HepG2 (cell line): ENCODE results near the gene COMT. TPM values are rescaled to one million over a fixed set of nuclear protein-coding genes. Genes with fewer than 3 reads are reported as not detected.

Experiments
- ATAC-seq: fragments of 200-7000 bp; cut with Tn5 transposase; 3 replicates; pipeline ENCODE4 v1.9.1; 2020; ENCODE audit warnings: mild to moderate bottlenecking, moderate library complexity
- BruUV-seq: library from RNA; stranded (reverse); fragments of 400-500 nt; replicated peaks from 2 replicates; lab custom pipeline; 2021; lab: Mats Ljungman, UMichigan
- CTCF ChIA-PET: fragments of 300-600 bp; formaldehyde crosslinking; extraction: SDS; loops from one replicate; lab custom pipeline; 2021; ENCODE audit warnings: low total read pairs, inconsistent platforms, low intra/inter-chr PET ratio; lab: Yijun Ruan, JAX
- POLR2A ChIA-PET: fragments of 350-600 bp; sonication (Branson Sonifier 250); formaldehyde crosslinking; loops from one replicate; lab custom pipeline; 2020; ENCODE audit warnings: antibody characterized with exemption, inconsistent platforms; lab: Yijun Ruan, JAX
- DNase-seq: peaks from one replicate; pipeline ENCODE4 v3.0.0-alpha.2; 2015; ENCODE audit warnings: low spot score
- FAIRE-seq: peaks from 3 replicates; lab custom pipeline; 2011; peaks lifted over from hg19 to GRCh38; lab: Jason Lieb, UNC
- H2AFZ ChIP-seq: one replicate; pipeline ENCODE4 v1.6.1; 2011; ENCODE audit warnings: low read length, inconsistent platforms
- H3K27ac ChIP-seq: fragments of 300-600 bp; 3 replicates; pipeline ENCODE4 v1.8.0; 2011; ENCODE audit warnings: mixed run types, mild to moderate bottlenecking, mixed read lengths, low read length, inconsistent platforms; ENCODE audit not compliant: insufficient read depth; ENCODE audit errors: extremely low read length
- H3K27me3 ChIP-seq, 2 experiments: fragments of 200-600 bp in 1 of 2; 2 replicates in 1 of 2; 3 replicates in 1 of 2; pipeline versions ENCODE4 v1.6.0 to v1.8.0; 2011; ENCODE audit warnings: low read length in 2 of 2, mild to moderate bottlenecking in 2 of 2, moderate library complexity in 2 of 2, inconsistent platforms in 1 of 2; ENCODE audit not compliant: insufficient read depth in 2 of 2, control insufficient read depth in 1 of 2
- H3K36me3 ChIP-seq, 2 experiments: fragments of 200-600 bp in 1 of 2; replicated peaks in 1 of 2; 2 replicates in 1 of 2; 3 replicates in 1 of 2; pipeline versions ENCODE4 v1.5.1 to v1.8.0; 2011; ENCODE audit warnings: low read length in 2 of 2, inconsistent platforms in 1 of 2; ENCODE audit not compliant: insufficient read depth in 2 of 2, control insufficient read depth in 1 of 2
- H3K4me1 ChIP-seq: 2 replicates; pipeline ENCODE4 v1.5.1; 2012; ENCODE audit warnings: low read length, inconsistent platforms; ENCODE audit not compliant: insufficient read depth
- H3K4me2 ChIP-seq: 2 replicates; pipeline ENCODE4 v1.6.0; 2011; ENCODE audit warnings: low read depth, low read length, inconsistent platforms
- H3K4me3 ChIP-seq, 3 experiments: fragments of 200-600 bp in 1 of 3; sonication (generic), shearing (Covaris generic) in 1 of 3; replicated peaks in 1 of 3; 2 replicates each; pipeline ENCODE4 v1.5.1; 2011 to 2016; ENCODE audit warnings: low read length in 3 of 3, inconsistent platforms in 2 of 3, low read depth in 2 of 3, mild to moderate bottlenecking in 2 of 3, control low read depth in 1 of 3, mixed read lengths in 1 of 3; ENCODE audit not compliant: insufficient read depth in 1 of 3
- H3K79me2 ChIP-seq: one replicate; pipeline ENCODE4 v1.6.1; 2011; ENCODE audit warnings: low read length, inconsistent platforms; ENCODE audit not compliant: insufficient read depth
- H3K9ac ChIP-seq: 2 replicates; pipeline ENCODE4 v1.6.0; 2011; ENCODE audit warnings: mild to moderate bottlenecking, low read depth, low read length, inconsistent platforms; ENCODE audit not compliant: insufficient read depth
- H3K9me3 ChIP-seq: 2 replicates; pipeline ENCODE4 v1.5.1; 2012; ENCODE audit warnings: mild to moderate bottlenecking, low read length
- H4K20me1 ChIP-seq: 2 replicates; pipeline ENCODE4 v1.6.0; 2011; ENCODE audit warnings: inconsistent platforms, mild to moderate bottlenecking, low read length, moderate library complexity; ENCODE audit not compliant: insufficient read depth
- ETV5 ChIP-seq: IDR thresholded peaks from 2 replicates; pipeline ENCODE4 v1.6.1; 2018; ENCODE audit warnings: missing biosample characterization, missing genetic modification reagents, inconsistent platforms, borderline replicate concordance
- FOXA3 ChIP-seq: IDR thresholded peaks from 2 replicates; pipeline ENCODE4 v1.6.1; 2016; ENCODE audit warnings: missing genetic modification reagents, missing compliant biosample characterization
- HDAC1 ChIP-seq: sonication (generic); formaldehyde crosslinking; IDR thresholded peaks from 2 replicates; pipeline ENCODE4 v1.5.1; 2020; ENCODE audit warnings: mild to moderate bottlenecking, missing genetic modification reagents
- HNRNPL ChIP-seq: fragments of 200-400 bp; formaldehyde crosslinking; IDR thresholded peaks from 2 replicates; pipeline ENCODE4 v1.6.1; 2017; ENCODE audit warnings: mild to moderate bottlenecking, low read depth, low read length
- MAX ChIP-seq: IDR thresholded peaks from 2 replicates; pipeline ENCODE4 v1.6.1; 2012; ENCODE audit warnings: inconsistent platforms
- MLX ChIP-seq: IDR thresholded peaks from 2 replicates; pipeline ENCODE4 v1.6.1; 2016
- NR2F1 ChIP-seq, 2 experiments: fragments of 450-650 bp in 1 of 2; formaldehyde crosslinking in 1 of 2; IDR thresholded peaks; 2 replicates each; pipeline versions ENCODE4 v1.5.0 to v1.6.1; 2016 to 2020; ENCODE audit warnings: mild to moderate bottlenecking in 1 of 2, missing compliant biosample characterization in 1 of 2, missing genetic modification reagents in 1 of 2, moderate library complexity in 1 of 2
- PBX3 ChIP-seq: sonication (generic); formaldehyde crosslinking; IDR thresholded peaks from 2 replicates; pipeline ENCODE4 v1.8.1; 2023; ENCODE audit warnings: missing genetic modification reagents, inconsistent platforms, borderline replicate concordance
- POLR2A ChIP-seq, 2 experiments: IDR thresholded peaks; 2 replicates each; pipeline ENCODE4 v1.6.1; 2011; ENCODE audit warnings: low read depth in 2 of 2, low read length in 2 of 2, mild to moderate bottlenecking in 1 of 2, moderate library complexity in 1 of 2; ENCODE audit not compliant: insufficient read depth in 1 of 2
- SALL1 ChIP-seq: sonication (generic); formaldehyde crosslinking; IDR thresholded peaks from 2 replicates; pipeline ENCODE4 v1.8.0; 2022; ENCODE audit warnings: mild to moderate bottlenecking, missing genetic modification reagents
- ZBTB38 ChIP-seq: sonication (generic); formaldehyde crosslinking; IDR thresholded peaks from 2 replicates; pipeline ENCODE4 v1.5.1; 2020; ENCODE audit warnings: mild to moderate bottlenecking, missing genetic modification reagents
- ZBTB43 ChIP-seq: sonication (generic); formaldehyde crosslinking; conservative IDR thresholded peaks from 2 replicates; pipeline ENCODE4 v1.4.0; 2020; ENCODE audit warnings: missing genetic modification reagents
- ZFX ChIP-seq: sonication (generic); formaldehyde crosslinking; IDR thresholded peaks from 2 replicates; pipeline ENCODE4 v1.4.0; 2020; ENCODE audit warnings: mild to moderate bottlenecking, low read depth, missing genetic modification reagents, moderate library complexity
- ZNF180 ChIP-seq: sonication (generic); formaldehyde crosslinking; IDR thresholded peaks from 2 replicates; pipeline ENCODE4 v1.4.0; 2020; ENCODE audit warnings: low read depth, missing genetic modification reagents, borderline replicate concordance
- ZNF253 ChIP-seq: sonication (generic); formaldehyde crosslinking; IDR thresholded peaks from 2 replicates; pipeline ENCODE4 v1.8.0; 2022; ENCODE audit warnings: mild to moderate bottlenecking, missing genetic modification reagents, borderline replicate concordance
- ZNF768 ChIP-seq: sonication (generic); formaldehyde crosslinking; IDR thresholded peaks from 2 replicates; pipeline ENCODE4 v1.4.0; 2020; ENCODE audit warnings: missing genetic modification reagents
- WGBS: methylation state at CpG from one replicate; pipeline ENCODE4 v1.1.6; 2017; ENCODE audit warnings: low lambda C conversion rate; 5-methylcytosine and 5-hydroxymethylcytosine counted together
- in situ Hi-C: cut with HindIII; loops from 2 replicates; pipeline ENCODE4 v1.10.0; 2017; ENCODE audit warnings: low pct_unique_long_range_greater_than_20kb; ENCODE audit not compliant: extremely low pct_ligation_motif_present
- intact Hi-C: fragments of 100-400 bp; cut with micrococcal nuclease; formaldehyde crosslinking; loops from one replicate; pipeline ENCODE4 v1.10.0; 2022; ENCODE audit not compliant: unreplicated experiment
- polyA plus RNA-seq, 8 experiments: library from polyadenylated mRNA; depleted of rRNA in 3 of 8; stranded (reverse) in 7 of 8; unstranded in 1 of 8; fragments of >200 nt; fragmentation: Illumina TruSeq in 4 of 8; extraction: Trizol in 4 of 8; gene quantifications; 2 replicates each; pipeline versions ENCODE4 v1.2.1 to v1.2.3, GENCODE V29; 2011 to 2016; ENCODE audit warnings: low read depth in 4 of 8, missing spikeins in 1 of 8, mixed read lengths in 1 of 8; ENCODE audit not compliant: insufficient read depth in 1 of 8
- total RNA-seq, 5 experiments: library from RNA; depleted of rRNA; stranded (reverse); fragments of >200 nt; fragmentation: Illumina TruSeq; extraction: Trizol; gene quantifications; 2 replicates each; pipeline ENCODE4 v1.2.3, GENCODE V29; 2016; ENCODE audit warnings: low read depth in 1 of 5
- TF ChIP-seq, protein P1 (sequence below): sonication (generic); formaldehyde crosslinking; IDR thresholded peaks from 2 replicates; pipeline ENCODE4 v1.5.1; 2020; ENCODE audit warnings: mild to moderate bottlenecking, moderate library complexity, missing genetic modification reagents

Gene COMT
- total and polyA plus RNA-seq, 2 of the 13 experiments (the other 11 are each of a cell fraction or from before 2014, with no cell fraction given): 156 to 162 TPM

- peak in 1 of 2 experiments; percentile 44; a peak in 1 of 4 replicates for TF ChIP-seq NR2F1 (CRISPR knock-in tag; IDR thresholded peaks at IDR 0.05)
- TF ChIP-seq, protein P1, sequence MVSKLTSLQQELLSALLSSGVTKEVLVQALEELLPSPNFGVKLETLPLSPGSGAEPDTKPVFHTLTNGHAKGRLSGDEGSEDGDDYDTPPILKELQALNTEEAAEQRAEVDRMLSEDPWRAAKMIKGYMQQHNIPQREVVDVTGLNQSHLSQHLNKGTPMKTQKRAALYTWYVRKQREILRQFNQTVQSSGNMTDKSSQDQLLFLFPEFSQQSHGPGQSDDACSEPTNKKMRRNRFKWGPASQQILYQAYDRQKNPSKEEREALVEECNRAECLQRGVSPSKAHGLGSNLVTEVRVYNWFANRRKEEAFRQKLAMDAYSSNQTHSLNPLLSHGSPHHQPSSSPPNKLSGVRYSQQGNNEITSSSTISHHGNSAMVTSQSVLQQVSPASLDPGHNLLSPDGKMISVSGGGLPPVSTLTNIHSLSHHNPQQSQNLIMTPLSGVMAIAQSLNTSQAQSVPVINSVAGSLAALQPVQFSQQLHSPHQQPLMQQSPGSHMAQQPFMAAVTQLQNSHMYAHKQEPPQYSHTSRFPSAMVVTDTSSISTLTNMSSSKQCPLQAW (CRISPR knock-in tag): 0 out of 2 replicates have a peak, but pooled peaks have one; percentile 18
- 0 out of 2 replicates have a peak, but pooled peaks have one; percentile 1 for TF ChIP-seq ZFX (CRISPR knock-in tag)
- no peak for TF ChIP-seq ZNF180 (CRISPR knock-in tag)
- TF ChIP-seq ETV5: 0 out of 2 replicates have a peak, but pooled peaks have one; percentile 27
Observed at GRCh38 chr22:19960491-19961200, 19.1 kb downstream of the COMT start (continued).

DNA sequence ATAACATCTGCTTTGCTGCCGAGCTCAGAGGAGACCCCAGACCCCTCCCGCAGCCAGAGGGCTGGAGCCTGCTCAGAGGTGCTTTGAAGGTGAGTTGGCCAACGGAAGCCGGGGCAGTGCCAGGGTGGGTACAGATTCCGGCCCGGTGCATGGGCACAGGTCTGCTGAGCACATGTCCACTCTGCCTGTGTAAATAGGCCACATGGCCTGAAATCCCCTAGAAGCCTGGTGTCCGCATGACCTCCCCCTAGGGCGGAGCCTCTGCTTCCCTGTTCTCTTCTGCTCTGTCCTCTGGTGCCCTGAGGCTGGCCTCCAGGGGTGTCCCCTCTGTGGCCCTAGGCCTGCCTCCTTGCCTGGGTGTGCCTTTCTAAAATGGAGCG, 19.6 kb downstream of the COMT start:
- H3K4me3 ChIP-seq: no peak overlapping the region
- ATAC-seq (no peak), FAIRE-seq (no peak), DNase-seq (no peak)
- H3K27me3 ChIP-seq: no peaks in the 10 kb centered on the region
- H4K20me1 ChIP-seq: no peaks in the 10 kb centered on the region; the same call in 1 of the 2 replicates
- WGBS: no CpG with 5 or more reads among the region's 9 CpGs
- intact Hi-C loops (no loop called here), in situ Hi-C loops (no loop called here)
- peak overlapping the region; percentile 75 for H3K9ac ChIP-seq
- peak overlapping the region; percentile 100 for H3K4me2 ChIP-seq
- ChIA-PET POLR2A (interaction anchor here (1.5 kb wide), 1 partner anchor 10 kb away, joined by 5 read pairs; no protein-coding TSS in a partner anchor), CTCF (no interaction called here)
- BruUV-seq: no TSS peak
- H3K36me3 ChIP-seq: peaks cover 4 to 22% of the 10 kb centered on the region in 2 experiments; a peak in 3 of 5 replicates
- H3K27ac ChIP-seq: peak overlapping the region; percentile 99
- H3K4me1 ChIP-seq: peaks cover 65% of the 10 kb centered on the region
- H3K9me3 ChIP-seq: no peaks in the 10 kb centered on the region
- H3K79me2 ChIP-seq: peaks cover 12% of the 10 kb centered on the region
- H2AFZ ChIP-seq: no peak overlapping the region
- TF ChIP-seq ZNF253 (CRISPR knock-in tag): no peak
- 0 out of 2 replicates have a peak, but pooled peaks have one; percentile 12 for TF ChIP-seq ZNF768 (CRISPR knock-in tag)
- TF ChIP-seq HNRNPL: peak; percentile 92
- 0 out of 2 replicates have a peak, but pooled peaks have one; percentile 60 for TF ChIP-seq ZBTB38 (CRISPR knock-in tag)
- peak; percentile 46; the same call in 1 of the 2 replicates for TF ChIP-seq SALL1 (CRISPR knock-in tag)
- peak in 1 of 2 experiments; percentile 36; a peak in 1 of 4 replicates for TF ChIP-seq POLR2A (IDR thresholded peaks at IDR 0.05; ENCODE audit: insufficient read depth in 1 of 2, low read depth in 2 of 2, low read length in 2 of 2)
- TF ChIP-seq MAX: peak; percentile 85
- TF ChIP-seq FOXA3: 0 out of 2 replicates have a peak, but pooled peaks have one; percentile 33
- TF ChIP-seq MLX (CRISPR knock-in tag): peak; percentile 22; the same call in 1 of the 2 replicates
- TF ChIP-seq PBX3 (CRISPR knock-in tag): no peak
- 0 out of 2 replicates have a peak, but pooled peaks have one; percentile 29 for TF ChIP-seq ZBTB43 (CRISPR knock-in tag)
- peak; percentile 17; the same call in 1 of the 2 replicates for TF ChIP-seq HDAC1 (CRISPR knock-in tag)
